ENCODE data around the gene SUFU. TPM values are rescaled to one million over a fixed set of nuclear protein-coding genes. Genes with fewer than 3 reads are reported as not detected.

SUFU gene
- total RNA-seq, 1 experiment from 2014 or later: 5.9 TPM

- peaks cover 12% of the 10 kb centered on the region for H3K4me1 ChIP-seq (ENCODE audit: low read length)
- H4K20me1 ChIP-seq (ENCODE audit: insufficient read depth, low read depth, low read length): no peaks in the 10 kb centered on the region
- no peak overlapping the region for H3K4me2 ChIP-seq (ENCODE audit: low read depth, low read length, poor library complexity, severe bottlenecking)
- H3K9me2 ChIP-seq (replicated peaks; ENCODE audit: insufficient read depth, low read length): no peaks in the 10 kb centered on the region
- no peak overlapping the region for H3K27ac ChIP-seq (ENCODE audit: low read length)
- H3K79me2 ChIP-seq (ENCODE audit: low read length): no peaks in the 10 kb centered on the region
- no peak overlapping the region for H3K4me3 ChIP-seq (ENCODE audit: low read length)
- no peak for DNase-seq
- peaks cover 4% of the 10 kb centered on the region; the same call in 1 of the 2 replicates for H3K36me3 ChIP-seq (ENCODE audit: insufficient read depth, low read length)
- no peak overlapping the region for H3K9ac ChIP-seq (ENCODE audit: low read length)
- H2AFZ ChIP-seq (ENCODE audit: low read length): no peak overlapping the region
- H3K27me3 ChIP-seq (ENCODE audit: low read length): no peaks in the 10 kb centered on the region
- H3K9me3 ChIP-seq (ENCODE audit: low read length): no peaks in the 10 kb centered on the region
Observed at GRCh38 chr10:102681696-102682095, 177.9 kb downstream of the SUFU start.

- Histone ChIP-seq H4K20me1 (ENCODE audit: insufficient read depth, low read depth, low read length) (no peaks in the 10 kb centered on the region), H3K9ac (ENCODE audit: low read length) (no peak overlapping the region), H3K27ac (ENCODE audit: low read length) (no peak overlapping the region), H3K4me3 (ENCODE audit: low read length) (no peak overlapping the region), H2AFZ (ENCODE audit: low read length) (no peak overlapping the region), H3K4me2 (ENCODE audit: low read depth, low read length, poor library complexity, severe bottlenecking) (no peak overlapping the region), H3K36me3 (ENCODE audit: insufficient read depth, low read length) (peaks cover 4% of the 10 kb centered on the region; the same call in 1 of the 2 replicates), H3K27me3 (ENCODE audit: low read length) (no peaks in the 10 kb centered on the region), H3K9me2 (replicated peaks; ENCODE audit: insufficient read depth, low read length) (no peaks in the 10 kb centered on the region), H3K9me3 (ENCODE audit: low read length) (no peaks in the 10 kb centered on the region), H3K79me2 (ENCODE audit: low read length) (no peaks in the 10 kb centered on the region), H3K4me1 (ENCODE audit: low read length) (peaks cover 12% of the 10 kb centered on the region)
- DNase-seq: no peak
Observed at GRCh38 chr10:102682416-102682815, 178.6 kb downstream of the SUFU start.

DNA sequence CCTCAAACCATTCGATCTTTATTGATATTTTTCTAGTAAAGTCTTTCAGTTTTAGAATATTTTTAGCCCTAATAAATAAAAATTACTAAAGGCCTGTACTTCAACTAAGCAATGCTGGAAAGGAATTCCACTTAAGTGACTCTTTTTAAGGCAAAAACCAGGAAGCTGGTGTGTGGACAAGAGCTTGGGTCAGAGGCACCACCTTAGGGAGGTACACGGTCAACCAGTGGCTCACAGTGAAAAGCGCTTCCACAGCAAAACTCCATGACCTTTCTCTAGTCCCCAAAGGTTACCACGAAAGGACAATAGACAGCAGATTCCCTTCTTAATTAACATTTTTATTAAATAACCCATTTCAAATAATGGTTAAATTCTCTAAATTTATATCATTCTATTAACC is 179.2 kb downstream of the SUFU start:
- DNase-seq: no peak
- Histone ChIP-seq H3K79me2 (ENCODE audit: low read length) (no peaks in the 10 kb centered on the region), H3K4me2 (ENCODE audit: low read depth, low read length, poor library complexity, severe bottlenecking) (no peak overlapping the region), H4K20me1 (ENCODE audit: insufficient read depth, low read depth, low read length) (no peaks in the 10 kb centered on the region), H3K9me2 (replicated peaks; ENCODE audit: insufficient read depth, low read length) (no peaks in the 10 kb centered on the region), H2AFZ (ENCODE audit: low read length) (no peak overlapping the region), H3K4me3 (ENCODE audit: low read length) (no peak overlapping the region), H3K9ac (ENCODE audit: low read length) (no peak overlapping the region), H3K27ac (ENCODE audit: low read length) (no peak overlapping the region), H3K9me3 (ENCODE audit: low read length) (no peaks in the 10 kb centered on the region), H3K36me3 (ENCODE audit: insufficient read depth, low read length) (peaks cover 4% of the 10 kb centered on the region; the same call in 1 of the 2 replicates), H3K27me3 (ENCODE audit: low read length) (no peaks in the 10 kb centered on the region), H3K4me1 (ENCODE audit: low read length) (peaks cover 12% of the 10 kb centered on the region)

Small RNAs within 50 kb of the gene (small RNA-seq; reads per million reads assigned to genes)
- gene RNU6-43P: not detected

Other genes starting within 250 kb of the SUFU start
- 3.1 and 7.4 TPM in 2 replicates for gene NFKB2, start 108.3 kb upstream of the SUFU start, total RNA-seq (2014; rRNA removed; shearing (Covaris generic); ENCODE audit: low replicate concordance)
- gene PSD, start 85.2 kb upstream of the SUFU start, total RNA-seq (2014; rRNA removed; shearing (Covaris generic); ENCODE audit: low replicate concordance): 0.19 and 0.61 TPM in 2 replicates
- 2.4 and 3.6 TPM in 2 replicates for gene FBXL15, start 83.1 kb upstream of the SUFU start, total RNA-seq (2014; rRNA removed; shearing (Covaris generic); ENCODE audit: low replicate concordance)
- gene CUEDC2, start 71.4 kb upstream of the SUFU start, total RNA-seq (2014; rRNA removed; shearing (Covaris generic); ENCODE audit: low replicate concordance): 27.1 and 34.1 TPM in 2 replicates
- 0.78 TPM in 1 of 2 replicates, not detected in the other for gene C10orf95, start 52.4 kb upstream of the SUFU start, total RNA-seq (2014; rRNA removed; shearing (Covaris generic); ENCODE audit: low replicate concordance)
- 69.8 and 83.7 TPM in 2 replicates for gene ACTR1A, start 1.3 kb upstream of the SUFU start, total RNA-seq (2014; rRNA removed; shearing (Covaris generic); ENCODE audit: low replicate concordance)
- 94.4 and 111 TPM in 2 replicates for gene TRIM8, start 140.5 kb downstream of the SUFU start, total RNA-seq (2014; rRNA removed; shearing (Covaris generic); ENCODE audit: low replicate concordance)
- 4.6 and 6.6 TPM in 2 replicates for gene ARL3, start 210.4 kb downstream of the SUFU start, total RNA-seq (2014; rRNA removed; shearing (Covaris generic); ENCODE audit: low replicate concordance)
- gene SFXN2, start 210.7 kb downstream of the SUFU start, total RNA-seq (2014; rRNA removed; shearing (Covaris generic); ENCODE audit: low replicate concordance): 10.2 and 25.8 TPM in 2 replicates
- 34.8 and 43.0 TPM in 2 replicates for gene WBP1L, start 240.0 kb downstream of the SUFU start, total RNA-seq (2014; rRNA removed; shearing (Covaris generic); ENCODE audit: low replicate concordance)